Activated T-helper 1 cell treated with anti-CD3 and anti-CD28 coated beads, Interleukin-12 subunit alpha, Interleukin-12 subunit beta, Interleukin-2, Interleukin-4 antibody, amounts not matched to agents 30 ng/mL and 10 ng/mL and 1 ng/mL, durations not matched to agents 14 hours and 24 hours and 36 hours (primary cell): Measurements from ENCODE around the gene MBOAT2. TPM values are rescaled to one million over a fixed set of nuclear protein-coding genes. Genes with fewer than 3 reads are reported as not detected.

Experiments
- DNase-seq: peaks from one replicate; pipeline ENCODE4 v3.0.0; 2021; ENCODE audit warnings: low spot score
- H3K27ac Mint-ChIP-seq: one replicate; pipeline ENCODE4 v1.8.0; 2021; ENCODE audit warnings: mild to moderate bottlenecking, mixed read lengths
- H3K27me3 Mint-ChIP-seq: one replicate; pipeline ENCODE4 v1.8.0; 2022; ENCODE audit warnings: mild to moderate bottlenecking, moderate library complexity, mixed read lengths; ENCODE audit not compliant: insufficient read depth
- H3K36me3 Mint-ChIP-seq: one replicate; pipeline ENCODE4 v1.8.0; 2021; ENCODE audit warnings: low read depth, mixed read lengths
- H3K4me1 Mint-ChIP-seq: one replicate; pipeline ENCODE4 v1.8.0; 2021; ENCODE audit warnings: low read depth, mixed read lengths
- H3K4me3 Mint-ChIP-seq: one replicate; pipeline ENCODE4 v1.8.0; 2021; ENCODE audit warnings: mild to moderate bottlenecking, moderate library complexity, mixed read lengths
- H3K9me3 Mint-ChIP-seq: one replicate; pipeline ENCODE4 v1.8.0; 2021; ENCODE audit warnings: mixed read lengths
- intact Hi-C: fragments of 100-400 bp; cut with micrococcal nuclease; formaldehyde crosslinking; loops from one replicate; pipeline ENCODE4 v1.15.1; 2024
- total RNA-seq: library from RNA; stranded (reverse); gene quantifications from 2 replicates; pipeline ENCODE4 v1.2.3, GENCODE V29; 2022

MBOAT2 gene
- total RNA-seq, 1 donor from 2014 or later = 4.5 TPM

DNA sequence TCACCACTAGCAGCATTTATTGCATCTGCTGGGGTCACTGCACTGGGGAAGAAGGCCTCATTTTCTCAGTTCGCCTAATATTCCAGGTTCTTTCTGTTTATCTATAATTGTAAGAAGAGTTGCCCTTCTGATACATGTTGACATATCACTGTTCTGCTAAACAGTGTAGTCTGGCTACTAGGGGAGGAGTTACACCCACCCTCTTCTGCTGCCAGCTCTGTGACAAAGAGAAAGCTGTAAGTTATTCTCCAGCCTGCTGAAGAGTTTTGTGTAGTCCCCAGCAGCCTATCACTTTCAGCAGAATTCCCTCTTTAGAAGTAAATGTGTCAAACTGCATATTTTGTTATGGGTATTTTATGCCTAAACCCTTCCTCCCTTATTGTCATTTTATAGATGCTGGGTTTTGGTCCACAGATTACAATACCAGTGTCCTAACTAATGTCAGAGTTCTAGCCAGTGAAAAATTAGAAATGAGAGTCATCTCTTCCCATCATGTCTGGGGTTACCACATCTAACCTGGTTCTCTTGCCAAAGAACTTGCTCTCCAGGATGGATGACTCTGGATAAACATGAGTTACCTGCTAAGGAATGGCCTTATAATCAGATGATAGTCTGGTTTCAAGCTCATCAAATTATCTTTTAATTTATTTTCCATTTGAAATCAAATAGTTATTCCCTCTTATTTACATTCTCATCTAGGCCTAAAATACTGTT, 5.6 kb upstream of the MBOAT2 start:
- peaks cover 21% of the 10 kb centered on the region for H3K27me3 Mint-ChIP-seq
- peaks cover 8% of the 10 kb centered on the region for H3K4me1 Mint-ChIP-seq
- no peaks in the 10 kb centered on the region for H3K36me3 Mint-ChIP-seq
- no peaks in the 10 kb centered on the region for H3K9me3 Mint-ChIP-seq
- no peak for DNase-seq
- H3K27ac Mint-ChIP-seq = no peak overlapping the region
- no peak overlapping the region for H3K4me3 Mint-ChIP-seq
- intact Hi-C loops = no loop called here

DNA sequence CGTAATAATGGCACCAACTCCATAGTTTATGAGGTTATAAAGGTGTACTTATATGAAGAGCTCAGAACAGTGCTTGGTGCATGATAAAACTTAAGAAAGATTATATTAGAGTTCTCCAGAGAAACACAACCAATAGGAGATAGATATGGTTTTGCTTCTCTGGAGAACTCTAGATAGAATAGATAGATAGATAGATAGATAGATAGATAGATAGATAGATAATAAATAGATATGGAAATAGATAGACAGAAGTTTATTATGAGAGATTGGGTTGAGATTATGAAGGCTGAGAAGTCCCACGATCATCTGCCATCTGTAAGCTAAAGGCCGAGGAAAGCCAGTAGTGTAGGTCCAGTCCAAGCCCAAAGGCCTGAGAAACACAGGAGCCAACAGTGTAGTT, 2.9 kb upstream of the MBOAT2 start:
- H3K4me3 Mint-ChIP-seq = no peak overlapping the region
- intact Hi-C loops = no loop called here
- H3K9me3 Mint-ChIP-seq = no peaks in the 10 kb centered on the region
- no peaks in the 10 kb centered on the region for H3K36me3 Mint-ChIP-seq
- peaks cover 23% of the 10 kb centered on the region for H3K27me3 Mint-ChIP-seq
- peaks cover 15% of the 10 kb centered on the region for H3K4me1 Mint-ChIP-seq
- DNase-seq = no peak
- H3K27ac Mint-ChIP-seq = no peak overlapping the region

DNA sequence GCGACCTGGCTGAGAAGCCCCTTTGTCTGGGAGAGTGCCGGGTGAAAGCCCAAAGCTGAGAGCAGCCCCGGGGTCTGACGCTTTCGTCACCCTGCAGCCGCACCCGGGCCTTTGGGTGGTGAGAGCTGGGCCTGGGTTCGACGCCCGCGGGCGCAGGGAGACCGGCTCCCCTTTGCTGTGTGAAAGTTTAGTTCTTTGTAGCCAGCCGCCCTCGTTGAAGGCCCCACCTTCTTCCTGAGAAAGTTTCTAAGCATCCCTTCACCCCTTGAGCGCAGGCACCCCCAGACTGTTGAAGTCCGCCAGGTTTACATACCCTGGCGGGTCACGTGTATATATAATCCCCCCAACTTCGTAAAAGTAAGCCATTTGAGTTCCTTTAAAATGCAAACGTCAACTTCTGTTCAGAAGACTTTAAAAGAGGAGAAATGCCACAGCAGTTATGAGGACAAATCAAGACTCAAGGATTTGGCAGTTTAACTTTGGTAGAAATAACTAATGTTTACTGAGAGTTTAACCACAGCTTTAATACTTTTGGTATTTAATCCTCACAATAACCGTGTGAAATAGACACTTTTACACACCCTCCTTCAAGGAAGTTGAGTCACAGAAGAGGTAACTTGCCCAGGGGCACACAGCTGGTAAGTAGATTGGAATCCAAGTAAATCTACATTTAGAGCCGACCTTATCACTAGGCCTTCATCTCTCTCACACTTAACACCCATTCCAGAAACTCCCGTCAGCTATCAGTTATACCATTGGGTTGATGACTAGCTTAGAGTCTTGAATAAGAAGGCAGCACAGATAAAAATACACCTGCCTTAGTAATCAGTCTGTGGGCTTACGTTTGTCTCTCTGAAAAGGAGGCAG, 1.1 kb upstream of the MBOAT2 start:
- no peak for DNase-seq
- peak overlapping the region; percentile 75 for H3K4me3 Mint-ChIP-seq
- H3K36me3 Mint-ChIP-seq = no peaks in the 10 kb centered on the region
- no peaks in the 10 kb centered on the region for H3K9me3 Mint-ChIP-seq
- intact Hi-C loops = loop anchor here (5.0 kb wide), 2 partner anchors 418 to 1443 kb away; partner anchors contain the start of genes CPSF3, ITGB1BP1 and ODC1
- H3K27ac Mint-ChIP-seq = peak overlapping the region; percentile 48
- H3K4me1 Mint-ChIP-seq = peaks cover 21% of the 10 kb centered on the region
- H3K27me3 Mint-ChIP-seq = peaks cover 19% of the 10 kb centered on the region

DNA sequence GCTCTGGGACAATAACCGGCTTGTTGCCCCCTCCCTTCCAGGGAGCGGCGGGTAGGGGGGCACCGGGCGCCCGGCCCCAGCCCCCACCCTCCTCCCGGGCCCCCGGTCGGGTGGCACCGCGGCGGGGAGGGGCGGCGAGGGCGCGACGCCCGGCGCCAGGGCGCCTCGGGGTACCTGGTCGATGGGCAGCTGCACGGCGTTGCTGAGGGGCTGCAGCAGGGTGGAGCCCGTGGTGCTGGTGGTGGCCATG, 193 bp downstream of the MBOAT2 start:
- Mint-ChIP-seq H3K36me3 (no peaks in the 10 kb centered on the region), H3K4me3 (no peak overlapping the region), H3K9me3 (no peaks in the 10 kb centered on the region), H3K4me1 (peaks cover 23% of the 10 kb centered on the region), H3K27ac (no peak overlapping the region), H3K27me3 (peaks cover 20% of the 10 kb centered on the region)
- intact Hi-C loops = loop anchor here (1.0 to 5.0 kb wide), 3 partner anchors 166 to 1444 kb away; partner anchors contain the start of genes CPSF3, ITGB1BP1, KIDINS220 and ODC1
- no peak for DNase-seq

DNA sequence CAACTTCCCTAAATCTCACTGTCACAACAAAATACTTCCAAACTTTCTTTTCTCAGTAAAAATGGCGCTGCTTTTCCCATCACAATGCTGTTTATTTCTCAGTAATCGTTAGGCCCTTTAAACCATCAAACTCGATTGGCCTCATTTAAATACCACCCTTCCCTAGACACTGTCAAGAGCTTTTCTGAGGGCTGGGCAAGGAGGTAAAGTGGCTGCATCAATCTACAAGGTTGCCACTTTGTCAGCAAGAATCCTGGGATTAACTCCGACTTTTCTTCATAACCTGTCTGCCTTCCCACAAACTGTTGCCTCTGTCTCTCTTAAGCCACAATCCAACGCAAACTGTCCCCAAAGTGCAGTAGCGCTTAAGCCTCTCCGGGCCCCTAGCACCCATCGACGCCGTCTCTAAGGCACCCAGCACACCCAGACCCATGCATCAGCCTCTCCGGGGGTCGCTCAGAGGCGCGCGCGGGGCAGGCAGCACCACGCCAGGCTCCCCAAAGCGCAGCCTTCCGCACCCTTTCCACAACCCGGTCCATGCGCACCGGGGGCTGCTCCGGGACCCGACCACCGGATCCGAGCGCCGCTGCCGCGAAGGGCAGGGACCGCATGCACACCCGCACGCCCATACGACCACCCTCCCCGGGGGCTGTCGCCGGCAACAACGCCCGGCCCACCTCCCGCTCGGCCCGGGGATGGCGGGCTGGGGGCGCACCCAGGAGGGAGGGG, 683 bp downstream of the MBOAT2 start:
- Mint-ChIP-seq H3K4me1 (peaks cover 23% of the 10 kb centered on the region), H3K27ac (peak overlapping the region; percentile 65), H3K27me3 (peaks cover 20% of the 10 kb centered on the region), H3K36me3 (no peaks in the 10 kb centered on the region), H3K4me3 (peak overlapping the region; percentile 84), H3K9me3 (no peaks in the 10 kb centered on the region)
- intact Hi-C loops = loop anchor here (1.0 to 5.0 kb wide), 3 partner anchors 166 to 1444 kb away; partner anchors contain the start of genes CPSF3, ITGB1BP1, KIDINS220 and ODC1
- DNase-seq = no peak

DNA sequence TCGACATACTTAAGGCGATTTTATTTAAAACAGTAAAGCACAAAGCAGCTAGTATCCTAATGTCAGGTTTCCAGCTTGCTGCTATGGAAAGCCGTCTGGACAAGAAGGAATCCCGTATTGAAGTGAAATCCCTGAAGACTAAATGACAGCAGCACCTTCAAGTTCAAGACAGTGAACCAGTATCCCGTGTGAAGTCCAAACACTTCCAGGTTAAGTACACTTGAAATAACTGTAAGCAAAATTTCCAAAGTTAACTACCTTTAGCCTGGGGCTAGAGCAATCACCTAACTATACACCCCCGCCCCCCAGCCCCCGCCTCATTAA, 1.2 kb downstream of the MBOAT2 start:
- H3K27me3 Mint-ChIP-seq = peaks cover 20% of the 10 kb centered on the region
- intact Hi-C loops = loop anchor here (5.0 kb wide), 2 partner anchors 420 to 1445 kb away; partner anchors contain the start of genes CPSF3, ITGB1BP1 and ODC1
- H3K4me3 Mint-ChIP-seq = peak overlapping the region; percentile 84
- H3K9me3 Mint-ChIP-seq = no peaks in the 10 kb centered on the region
- H3K4me1 Mint-ChIP-seq = peaks cover 23% of the 10 kb centered on the region
- DNase-seq = no peak
- H3K36me3 Mint-ChIP-seq = no peaks in the 10 kb centered on the region
- no peak overlapping the region for H3K27ac Mint-ChIP-seq

DNA sequence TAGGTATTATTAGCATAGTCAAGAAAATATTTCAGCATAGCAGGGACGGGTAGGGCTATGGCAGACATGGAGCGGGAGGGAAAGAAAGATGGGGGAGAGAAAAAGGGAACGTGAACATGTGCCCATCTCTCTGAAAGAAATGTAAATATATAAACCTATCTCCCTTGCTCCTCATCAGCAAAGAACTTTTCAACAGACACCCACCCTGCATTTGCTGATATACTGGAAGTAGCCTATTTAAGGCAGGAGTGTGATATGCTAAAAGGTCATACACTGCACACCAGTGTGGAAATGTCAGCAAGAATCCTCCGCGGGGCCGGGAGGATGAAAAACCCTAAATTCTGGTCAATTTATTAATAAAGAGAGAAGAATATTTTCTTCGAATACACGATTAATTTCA, 1.7 kb downstream of the MBOAT2 start:
- intact Hi-C loops = loop anchor here (5.0 kb wide), 2 partner anchors 421 to 1446 kb away; partner anchors contain the start of genes CPSF3, ITGB1BP1 and ODC1
- Mint-ChIP-seq H3K27ac (no peak overlapping the region), H3K4me1 (peaks cover 23% of the 10 kb centered on the region), H3K36me3 (no peaks in the 10 kb centered on the region), H3K27me3 (peaks cover 20% of the 10 kb centered on the region), H3K9me3 (no peaks in the 10 kb centered on the region), H3K4me3 (peak overlapping the region; percentile 84)
- no peak for DNase-seq

DNA sequence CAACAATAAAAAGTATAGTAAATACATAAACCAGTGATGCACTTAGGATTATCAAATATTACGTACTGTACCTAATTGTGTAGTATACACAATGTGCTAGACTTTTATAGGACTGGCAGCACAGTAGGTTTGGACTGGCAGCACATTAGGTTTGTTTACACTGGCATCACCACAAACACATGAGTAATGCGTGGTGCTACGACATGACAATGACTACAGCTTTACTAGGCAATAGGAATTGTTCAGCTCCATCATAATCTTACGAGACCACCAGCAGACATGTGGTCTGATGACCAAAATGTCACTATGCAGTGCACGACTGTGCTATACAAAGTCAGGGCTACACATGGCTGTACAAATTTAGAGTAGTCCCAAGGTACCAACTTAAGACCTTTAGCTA, 2.3 kb downstream of the MBOAT2 start:
- H3K27ac Mint-ChIP-seq = no peak overlapping the region
- peaks cover 23% of the 10 kb centered on the region for H3K4me1 Mint-ChIP-seq
- peaks cover 18% of the 10 kb centered on the region for H3K27me3 Mint-ChIP-seq
- DNase-seq = no peak
- no peaks in the 10 kb centered on the region for H3K9me3 Mint-ChIP-seq
- intact Hi-C loops = loop anchor here (5.0 kb wide), 2 partner anchors 421 to 1446 kb away; partner anchors contain the start of genes CPSF3, ITGB1BP1 and ODC1
- no peak overlapping the region for H3K4me3 Mint-ChIP-seq
- H3K36me3 Mint-ChIP-seq = no peaks in the 10 kb centered on the region

DNA sequence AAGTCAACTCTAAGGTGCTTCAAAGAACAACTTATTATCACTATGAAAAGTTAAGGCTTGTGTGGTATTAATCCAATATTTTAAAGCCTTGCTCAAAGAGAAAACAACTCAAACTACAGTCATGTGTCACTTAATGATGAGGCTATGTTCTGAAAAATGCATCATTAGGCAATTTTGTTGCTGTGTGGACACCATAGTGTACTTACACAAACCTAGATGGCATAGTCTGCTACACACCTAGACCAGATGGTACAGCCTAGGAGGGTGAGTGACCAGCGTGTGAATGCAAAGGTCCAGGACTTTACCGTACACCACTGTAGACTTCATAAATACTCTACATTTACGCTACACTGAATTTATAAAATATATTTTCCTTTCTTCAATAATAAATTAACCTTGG, 3.0 kb downstream of the MBOAT2 start:
- no peak for DNase-seq
- peaks cover 23% of the 10 kb centered on the region for H3K4me1 Mint-ChIP-seq
- H3K27me3 Mint-ChIP-seq = peaks cover 18% of the 10 kb centered on the region
- H3K27ac Mint-ChIP-seq = no peak overlapping the region
- no peaks in the 10 kb centered on the region for H3K36me3 Mint-ChIP-seq
- intact Hi-C loops = loop anchor here (5.0 kb wide), 2 partner anchors 422 to 1447 kb away; partner anchors contain the start of genes CPSF3, ITGB1BP1 and ODC1
- no peaks in the 10 kb centered on the region for H3K9me3 Mint-ChIP-seq
- H3K4me3 Mint-ChIP-seq = no peak overlapping the region

DNA sequence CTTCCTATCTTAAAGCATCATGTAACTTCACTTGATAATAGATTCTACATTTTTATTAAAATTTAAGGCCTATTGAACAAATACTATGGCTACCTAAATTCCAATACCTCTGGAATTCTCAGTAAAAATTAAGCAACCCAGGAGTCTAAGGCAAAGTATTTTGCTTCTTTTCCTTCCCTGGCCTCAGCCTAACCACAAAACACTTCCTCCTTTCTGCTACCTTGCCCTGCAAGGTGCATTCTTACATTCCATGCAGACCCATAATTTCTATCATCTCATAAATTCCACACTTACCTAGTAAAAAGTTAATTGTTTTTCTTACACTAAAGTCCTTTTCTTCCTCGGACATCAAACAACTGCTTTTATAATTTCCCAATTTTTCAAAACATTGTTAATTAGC, 3.7 kb downstream of the MBOAT2 start:
- H3K4me3 Mint-ChIP-seq = no peak overlapping the region
- peaks cover 15% of the 10 kb centered on the region for H3K27me3 Mint-ChIP-seq
- intact Hi-C loops = loop anchor here (5.0 kb wide), 2 partner anchors 423 to 1448 kb away; partner anchors contain the start of genes CPSF3, ITGB1BP1 and ODC1
- no peak for DNase-seq
- no peaks in the 10 kb centered on the region for H3K36me3 Mint-ChIP-seq
- H3K9me3 Mint-ChIP-seq = no peaks in the 10 kb centered on the region
- peaks cover 19% of the 10 kb centered on the region for H3K4me1 Mint-ChIP-seq
- H3K27ac Mint-ChIP-seq = no peak overlapping the region

DNA sequence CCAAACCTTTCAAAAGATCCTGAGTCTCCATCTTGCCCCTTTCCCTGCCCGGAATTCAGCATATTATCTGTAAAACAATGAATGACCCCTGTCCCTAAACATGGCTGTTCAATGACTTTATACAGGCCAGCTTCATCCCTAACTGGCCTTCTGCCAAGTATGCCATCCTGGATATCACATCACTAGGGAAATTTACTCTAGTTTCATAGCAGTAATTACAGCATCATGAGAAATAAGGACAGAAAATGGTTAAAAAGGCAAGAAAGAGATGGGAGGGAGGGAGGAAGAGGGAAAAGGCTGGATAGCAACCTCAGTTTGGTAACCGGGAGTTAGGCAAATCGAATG, 4.4 kb downstream of the MBOAT2 start:
- Mint-ChIP-seq H3K4me1 (peaks cover 15% of the 10 kb centered on the region), H3K27me3 (peaks cover 10% of the 10 kb centered on the region), H3K27ac (no peak overlapping the region), H3K36me3 (no peaks in the 10 kb centered on the region), H3K4me3 (no peak overlapping the region), H3K9me3 (no peaks in the 10 kb centered on the region)
- no peak for DNase-seq
- intact Hi-C loops = no loop called here

DNA sequence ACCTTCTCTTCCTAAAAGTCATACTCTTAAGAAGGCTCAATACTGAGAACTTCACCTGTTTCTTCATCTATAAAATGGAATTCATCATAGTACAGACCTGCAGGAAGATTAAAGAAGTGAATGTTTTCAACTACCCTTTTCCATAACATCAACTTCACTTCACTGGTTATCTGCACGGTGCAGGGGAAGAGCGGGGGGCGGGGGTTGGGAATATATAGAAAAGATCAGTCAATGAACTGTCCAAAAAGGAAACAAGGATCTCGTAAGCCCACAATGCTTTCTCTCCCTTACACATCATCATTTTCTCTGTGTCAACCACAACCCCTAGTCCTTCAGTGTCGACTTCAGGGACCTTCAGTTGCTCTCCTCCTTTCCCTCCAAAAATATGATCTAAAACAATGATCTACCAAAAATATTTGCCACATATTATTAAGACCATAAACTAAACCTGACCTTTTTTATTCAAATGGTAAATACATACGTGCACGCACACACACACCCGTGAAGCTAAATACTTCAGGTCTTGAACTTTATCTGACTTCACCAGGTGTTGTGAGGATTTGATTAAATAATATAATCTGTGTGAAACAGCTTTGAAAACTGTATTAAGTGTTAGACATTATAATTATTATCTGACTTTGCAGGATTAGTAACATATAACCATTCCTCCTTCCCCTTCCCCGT, 4.9 kb downstream of the MBOAT2 start:
- peaks cover 10% of the 10 kb centered on the region for H3K27me3 Mint-ChIP-seq
- no peak for DNase-seq
- peaks cover 15% of the 10 kb centered on the region for H3K4me1 Mint-ChIP-seq
- H3K9me3 Mint-ChIP-seq = no peaks in the 10 kb centered on the region
- intact Hi-C loops = no loop called here
- no peak overlapping the region for H3K27ac Mint-ChIP-seq
- H3K4me3 Mint-ChIP-seq = no peak overlapping the region
- H3K36me3 Mint-ChIP-seq = no peaks in the 10 kb centered on the region
